ENCODE data around the gene CAMK2D.

The CAMK2D gene

DNA sequence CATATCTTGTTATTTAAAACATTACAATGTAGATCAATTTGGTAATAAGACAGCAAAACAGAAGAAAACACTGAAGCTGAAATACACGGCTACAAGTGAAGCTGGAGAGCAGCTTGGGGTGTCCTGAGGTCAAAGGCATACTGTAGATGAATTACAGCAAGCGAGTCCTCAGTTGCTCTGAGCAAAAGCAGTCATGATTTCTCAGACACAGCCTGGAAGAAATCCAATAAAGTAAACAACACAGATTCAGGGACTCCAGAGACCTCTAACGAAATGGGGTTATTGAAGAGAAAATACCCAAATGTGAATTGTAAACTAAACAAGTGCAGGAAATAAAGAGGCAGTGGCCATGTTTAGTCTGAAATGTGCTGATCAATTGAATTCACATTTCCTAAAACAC is 324.4 kb downstream of the CAMK2D start:
- Histone ChIP-seq H3K4me1 (ENCODE audit: control insufficient read depth, insufficient read depth, low read length) (peaks cover 7% of the 10 kb centered on the region), H3K4me3 (ENCODE audit: low read depth, low read length) (no peak overlapping the region), H3K9me3 (ENCODE audit: control insufficient read depth, insufficient read depth, low read length) (no peaks in the 10 kb centered on the region), H3K27me3 (ENCODE audit: control insufficient read depth, insufficient read depth, low read length) (no peaks in the 10 kb centered on the region), H3K9ac (ENCODE audit: low read depth, low read length) (no peak overlapping the region), H3K36me3 (ENCODE audit: control insufficient read depth, insufficient read depth, low read length) (no peaks in the 10 kb centered on the region)

DNA sequence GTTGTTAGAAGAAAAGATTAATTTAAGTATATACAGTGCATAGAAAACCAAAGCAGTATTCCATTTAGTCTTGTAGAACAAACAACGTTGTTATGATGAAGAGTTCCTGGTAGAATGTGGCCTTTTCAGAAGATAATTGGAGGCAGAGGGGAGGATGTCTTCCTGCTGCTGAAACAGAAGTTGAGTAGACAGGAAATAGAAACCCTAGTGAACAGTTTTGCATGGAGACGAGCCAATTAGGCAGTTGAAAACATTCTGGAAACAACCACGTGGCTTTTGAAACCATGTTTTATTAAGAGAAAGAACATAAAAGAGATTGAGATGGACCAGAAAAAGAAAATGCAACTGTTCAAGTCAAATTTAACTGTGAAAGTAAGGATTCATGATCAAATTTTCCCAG is 325.2 kb downstream of the CAMK2D start:
- no peaks in the 10 kb centered on the region for H3K36me3 ChIP-seq (ENCODE audit: control insufficient read depth, insufficient read depth, low read length)
- peaks cover 7% of the 10 kb centered on the region for H3K4me1 ChIP-seq (ENCODE audit: control insufficient read depth, insufficient read depth, low read length)
- no peaks in the 10 kb centered on the region for H3K27me3 ChIP-seq (ENCODE audit: control insufficient read depth, insufficient read depth, low read length)
- no peak overlapping the region for H3K4me3 ChIP-seq (ENCODE audit: low read depth, low read length)
- H3K9ac ChIP-seq (ENCODE audit: low read depth, low read length) = no peak overlapping the region
- no peaks in the 10 kb centered on the region for H3K9me3 ChIP-seq (ENCODE audit: control insufficient read depth, insufficient read depth, low read length)

DNA sequence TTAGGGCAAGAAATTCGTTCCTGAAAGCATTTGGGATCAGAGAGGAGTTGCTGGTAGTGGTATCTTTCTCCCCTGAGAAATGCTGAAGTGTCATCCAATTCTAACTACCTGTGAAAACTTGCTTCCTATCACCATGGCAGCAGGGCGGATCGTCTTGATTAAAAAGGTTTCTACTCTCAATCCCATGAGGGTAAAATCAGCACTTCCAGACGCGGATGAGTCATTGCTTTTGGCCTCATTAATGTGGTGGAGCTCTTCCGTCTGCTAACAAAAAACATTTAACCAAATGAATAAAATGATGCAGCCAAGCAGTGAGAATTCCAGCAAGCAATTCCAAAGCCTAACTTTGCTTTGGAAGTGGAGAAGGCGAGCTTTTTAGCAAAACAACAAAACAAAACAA is 325.6 kb downstream of the CAMK2D start:
- Histone ChIP-seq H3K9me3 (ENCODE audit: control insufficient read depth, insufficient read depth, low read length) (no peaks in the 10 kb centered on the region), H3K4me3 (ENCODE audit: low read depth, low read length) (no peak overlapping the region), H3K4me1 (ENCODE audit: control insufficient read depth, insufficient read depth, low read length) (peaks cover 7% of the 10 kb centered on the region), H3K36me3 (ENCODE audit: control insufficient read depth, insufficient read depth, low read length) (no peaks in the 10 kb centered on the region), H3K27me3 (ENCODE audit: control insufficient read depth, insufficient read depth, low read length) (no peaks in the 10 kb centered on the region), H3K9ac (ENCODE audit: low read depth, low read length) (no peak overlapping the region)

DNA sequence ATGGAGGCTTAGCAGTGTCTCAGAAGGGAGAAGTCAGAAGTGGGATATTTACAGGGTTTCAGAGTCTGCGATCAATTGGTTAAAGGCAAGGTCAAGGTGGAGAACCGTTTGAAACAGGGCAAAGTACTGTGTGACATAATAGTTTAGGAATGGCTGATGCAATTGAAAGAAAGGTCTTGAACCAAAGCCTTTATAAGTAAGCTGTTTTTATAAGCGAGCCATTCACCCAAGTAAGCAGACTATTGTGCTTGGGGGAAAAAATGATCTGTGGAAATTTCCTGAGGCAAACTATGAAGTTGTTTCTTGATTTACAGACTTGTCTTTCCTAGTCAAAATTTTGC is 327.3 kb downstream of the CAMK2D start:
- H3K4me3 ChIP-seq (ENCODE audit: low read depth, low read length) = no peak overlapping the region
- H3K4me1 ChIP-seq (ENCODE audit: control insufficient read depth, insufficient read depth, low read length) = peaks cover 7% of the 10 kb centered on the region

DNA sequence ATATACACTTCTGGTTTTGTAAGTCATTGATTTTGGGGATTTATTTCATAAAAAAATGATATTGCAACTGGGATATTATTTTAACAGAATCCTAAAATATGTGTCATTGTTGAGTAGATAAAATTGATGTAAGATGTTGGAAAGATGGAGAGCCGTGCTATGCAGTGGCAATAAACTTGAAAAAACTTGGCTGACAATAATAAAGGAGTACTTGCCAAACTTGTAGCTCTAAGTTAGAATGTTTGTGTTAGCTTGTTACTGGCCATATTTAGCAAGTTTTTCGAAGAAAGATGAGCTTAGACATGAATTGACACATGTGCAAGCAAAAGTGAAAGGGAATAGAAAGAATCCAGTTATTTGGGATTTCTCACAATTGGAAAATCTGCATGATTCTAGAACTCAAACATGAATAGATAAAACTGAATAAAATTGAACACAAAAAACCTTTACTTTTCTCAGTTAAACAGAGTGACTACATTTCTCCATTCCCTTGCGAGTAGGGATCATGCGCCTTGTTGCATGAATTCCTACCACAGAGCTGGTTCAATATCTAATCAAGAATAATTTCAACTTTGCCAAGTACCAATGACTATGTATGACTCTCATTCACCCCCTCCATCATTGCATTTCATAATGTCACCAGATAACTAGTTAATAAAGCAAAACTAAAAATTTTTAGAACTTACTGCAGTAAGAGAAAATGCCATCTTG is 327.8 kb downstream of the CAMK2D start:
- Histone ChIP-seq H3K9ac (ENCODE audit: low read depth, low read length) (no peak overlapping the region), H3K4me1 (ENCODE audit: control insufficient read depth, insufficient read depth, low read length) (peaks cover 7% of the 10 kb centered on the region), H3K4me3 (ENCODE audit: low read depth, low read length) (no peak overlapping the region), H3K9me3 (ENCODE audit: control insufficient read depth, insufficient read depth, low read length) (no peaks in the 10 kb centered on the region), H3K27me3 (ENCODE audit: control insufficient read depth, insufficient read depth, low read length) (no peaks in the 10 kb centered on the region), H3K36me3 (ENCODE audit: control insufficient read depth, insufficient read depth, low read length) (no peaks in the 10 kb centered on the region)

More for the DNA sequence above, 327.3 kb downstream of the CAMK2D start:
- Histone ChIP-seq H3K9ac (ENCODE audit: low read depth, low read length) (no peak overlapping the region), H3K9me3 (ENCODE audit: control insufficient read depth, insufficient read depth, low read length) (no peaks in the 10 kb centered on the region), H3K36me3 (ENCODE audit: control insufficient read depth, insufficient read depth, low read length) (no peaks in the 10 kb centered on the region), H3K27me3 (ENCODE audit: control insufficient read depth, insufficient read depth, low read length) (no peaks in the 10 kb centered on the region)

DNA sequence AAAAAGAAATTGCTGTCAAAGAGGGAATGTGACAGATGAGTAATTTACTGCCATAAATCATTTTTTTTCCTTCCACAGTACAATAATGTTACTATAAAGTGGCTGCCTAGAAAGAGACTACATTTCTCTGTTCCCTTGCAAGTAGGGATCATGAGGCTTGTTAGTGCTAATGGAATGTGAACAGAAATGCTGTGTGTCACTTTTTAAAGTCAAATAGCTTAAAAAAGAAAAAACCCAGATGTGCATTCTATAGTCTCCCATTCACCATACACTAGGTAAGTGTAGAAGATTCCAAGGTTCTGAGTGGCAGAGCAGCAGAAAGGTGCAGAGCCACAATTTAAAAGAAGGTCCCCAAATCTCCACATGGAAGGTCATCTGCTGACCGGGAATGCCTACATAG is 328.4 kb downstream of the CAMK2D start:
- H3K9ac ChIP-seq (ENCODE audit: low read depth, low read length) = no peak overlapping the region
- H3K4me1 ChIP-seq (ENCODE audit: control insufficient read depth, insufficient read depth, low read length) = peaks cover 7% of the 10 kb centered on the region
- no peaks in the 10 kb centered on the region for H3K27me3 ChIP-seq (ENCODE audit: control insufficient read depth, insufficient read depth, low read length)
- H3K36me3 ChIP-seq (ENCODE audit: control insufficient read depth, insufficient read depth, low read length) = no peaks in the 10 kb centered on the region
- H3K9me3 ChIP-seq (ENCODE audit: control insufficient read depth, insufficient read depth, low read length) = no peaks in the 10 kb centered on the region
- no peak overlapping the region for H3K4me3 ChIP-seq (ENCODE audit: low read depth, low read length)

DNA sequence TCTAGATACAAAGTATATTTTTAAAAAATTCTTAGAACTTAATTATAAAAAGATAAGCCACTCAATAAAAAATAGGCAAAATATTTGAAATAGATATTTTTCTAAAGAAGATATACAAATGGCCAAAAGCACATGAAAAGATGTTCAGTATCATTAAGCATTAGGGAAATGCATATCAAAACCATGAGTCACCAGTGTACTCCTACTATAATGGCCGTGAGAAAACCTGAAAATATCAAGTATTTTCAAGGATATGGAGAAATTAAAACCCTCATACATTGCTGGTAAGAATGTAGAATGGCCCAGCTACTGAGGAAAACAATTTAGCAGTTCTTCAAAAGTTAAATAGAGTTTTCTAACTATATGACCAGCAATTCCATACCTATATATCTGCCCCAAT is 337.9 kb downstream of the CAMK2D start:
- H3K9ac ChIP-seq (ENCODE audit: low read depth, low read length) = no peak overlapping the region
- no peak overlapping the region for H3K4me3 ChIP-seq (ENCODE audit: low read depth, low read length)
- H3K36me3 ChIP-seq (ENCODE audit: control insufficient read depth, insufficient read depth, low read length) = no peaks in the 10 kb centered on the region
- H3K4me1 ChIP-seq (ENCODE audit: control insufficient read depth, insufficient read depth, low read length) = no peaks in the 10 kb centered on the region
- no peaks in the 10 kb centered on the region for H3K9me3 ChIP-seq (ENCODE audit: control insufficient read depth, insufficient read depth, low read length)
- H3K27me3 ChIP-seq (ENCODE audit: control insufficient read depth, insufficient read depth, low read length) = no peaks in the 10 kb centered on the region

DNA sequence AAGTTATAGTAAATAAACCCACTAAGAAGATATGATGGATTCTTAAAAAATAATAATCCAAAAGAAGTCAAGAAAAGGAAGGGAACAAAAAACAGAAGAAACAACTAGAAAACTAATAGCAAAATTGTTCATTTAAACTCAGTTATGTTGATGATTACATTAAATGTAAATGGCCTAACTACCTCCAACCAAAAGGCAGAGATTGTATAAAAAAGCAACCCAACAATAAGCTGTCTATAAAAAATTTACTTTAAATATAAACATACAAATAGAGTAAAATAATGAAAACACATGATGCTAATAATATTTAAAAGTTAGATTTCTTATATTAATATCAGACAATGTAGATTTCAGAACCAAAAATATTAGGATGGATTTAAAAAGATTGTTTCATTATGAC is 340.6 kb downstream of the CAMK2D start:
- H3K4me1 ChIP-seq (ENCODE audit: control insufficient read depth, insufficient read depth, low read length) = no peaks in the 10 kb centered on the region
- no peak overlapping the region for H3K4me3 ChIP-seq (ENCODE audit: low read depth, low read length)
- no peak overlapping the region for H3K9ac ChIP-seq (ENCODE audit: low read depth, low read length)
- no peaks in the 10 kb centered on the region for H3K9me3 ChIP-seq (ENCODE audit: control insufficient read depth, insufficient read depth, low read length)
- H3K36me3 ChIP-seq (ENCODE audit: control insufficient read depth, insufficient read depth, low read length) = no peaks in the 10 kb centered on the region
- H3K27me3 ChIP-seq (ENCODE audit: control insufficient read depth, insufficient read depth, low read length) = no peaks in the 10 kb centered on the region

DNA sequence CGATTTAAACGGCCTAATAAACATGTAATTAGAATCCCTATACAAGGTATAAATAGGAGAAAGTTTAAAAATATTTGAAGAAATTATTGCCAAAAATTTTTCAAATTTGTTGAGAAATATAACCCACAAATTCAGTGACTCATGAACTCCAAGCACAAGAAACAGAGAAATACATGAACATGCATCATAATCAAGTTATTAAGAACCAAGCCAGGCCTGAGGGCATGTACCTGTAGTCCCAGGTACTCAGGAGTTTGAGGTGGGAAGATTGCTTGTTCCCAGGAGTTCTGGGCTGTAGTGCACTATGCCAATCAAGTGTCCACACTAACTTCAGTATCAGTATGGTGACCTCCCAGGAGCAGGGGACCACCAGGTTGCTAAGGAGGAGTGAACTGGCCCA is 341.9 kb downstream of the CAMK2D start:
- no peaks in the 10 kb centered on the region for H3K4me1 ChIP-seq (ENCODE audit: control insufficient read depth, insufficient read depth, low read length)

DNA sequence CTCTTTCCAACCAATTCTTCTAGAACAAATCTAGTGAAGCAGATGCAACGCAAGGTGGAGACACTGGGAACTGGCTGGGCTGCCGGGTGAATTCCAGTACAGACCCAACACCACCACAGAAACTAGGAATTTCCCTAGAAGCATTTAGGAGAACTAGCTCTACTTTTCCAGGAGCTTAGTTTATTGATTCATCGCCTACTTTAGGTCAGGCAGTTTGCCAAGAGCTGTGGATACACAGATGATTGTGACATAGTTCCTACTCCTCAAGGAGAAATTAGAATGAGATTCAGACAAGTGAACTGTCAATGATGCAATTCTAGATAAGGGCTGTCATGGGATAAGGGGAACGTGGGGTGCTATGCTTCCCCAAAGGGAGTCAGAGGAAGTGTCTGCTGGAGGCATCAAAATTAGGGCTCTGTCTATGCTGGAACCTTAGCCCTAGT is 350.0 kb downstream of the CAMK2D start:
- Histone ChIP-seq H3K9ac (ENCODE audit: low read depth, low read length) (no peak overlapping the region), H3K27me3 (ENCODE audit: control insufficient read depth, insufficient read depth, low read length) (no peaks in the 10 kb centered on the region), H3K9me3 (ENCODE audit: control insufficient read depth, insufficient read depth, low read length) (no peaks in the 10 kb centered on the region), H3K4me1 (ENCODE audit: control insufficient read depth, insufficient read depth, low read length) (no peaks in the 10 kb centered on the region), H3K4me3 (ENCODE audit: low read depth, low read length) (no peak overlapping the region), H3K36me3 (ENCODE audit: control insufficient read depth, insufficient read depth, low read length) (no peaks in the 10 kb centered on the region)

More for the DNA sequence above, 341.9 kb downstream of the CAMK2D start:
- Histone ChIP-seq H3K9ac (ENCODE audit: low read depth, low read length) (no peak overlapping the region), H3K9me3 (ENCODE audit: control insufficient read depth, insufficient read depth, low read length) (no peaks in the 10 kb centered on the region), H3K36me3 (ENCODE audit: control insufficient read depth, insufficient read depth, low read length) (no peaks in the 10 kb centered on the region), H3K4me3 (ENCODE audit: low read depth, low read length) (no peak overlapping the region), H3K27me3 (ENCODE audit: control insufficient read depth, insufficient read depth, low read length) (no peaks in the 10 kb centered on the region)

DNA sequence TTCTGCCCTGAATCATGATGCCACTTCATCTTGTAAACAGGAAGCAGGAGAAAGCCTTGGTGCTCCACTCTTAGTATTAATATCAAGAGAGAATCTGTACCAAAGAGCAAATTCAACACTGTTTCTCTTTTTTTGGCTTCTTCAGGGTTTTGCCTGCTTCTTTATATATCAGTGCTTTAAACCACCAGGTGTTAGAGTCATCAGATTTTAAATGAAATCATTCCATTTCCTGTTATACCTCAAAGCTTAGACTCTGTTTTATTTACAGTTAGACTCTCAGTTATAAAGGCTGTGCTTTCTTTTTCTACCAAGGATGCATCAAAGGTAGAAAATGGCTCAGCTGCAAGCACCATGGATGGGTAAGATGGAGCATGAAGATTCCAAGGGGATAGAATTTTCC is 350.9 kb downstream of the CAMK2D start:
- H3K4me3 ChIP-seq (ENCODE audit: low read depth, low read length) = no peak overlapping the region
- no peaks in the 10 kb centered on the region for H3K36me3 ChIP-seq (ENCODE audit: control insufficient read depth, insufficient read depth, low read length)

DNA sequence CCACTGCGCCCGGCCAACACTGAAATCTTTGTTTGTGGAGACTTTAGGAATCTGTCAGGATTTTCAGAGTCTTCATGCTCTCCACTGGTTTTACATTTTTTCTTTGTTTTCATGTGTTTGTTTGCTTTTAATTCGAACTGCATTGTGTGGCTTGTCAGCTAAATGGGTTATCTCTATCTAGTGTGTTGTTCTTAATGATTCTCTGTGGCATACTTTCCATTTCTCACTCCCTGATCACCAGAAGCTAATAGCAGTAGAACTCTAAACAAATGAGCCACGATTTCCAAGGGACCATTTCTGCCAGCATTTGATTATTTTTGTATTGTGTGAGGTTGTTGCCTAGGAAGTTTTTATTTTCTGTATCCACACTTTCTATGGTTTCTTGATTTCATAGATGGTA is 352.4 kb downstream of the CAMK2D start:
- no peaks in the 10 kb centered on the region for H3K9me3 ChIP-seq (ENCODE audit: control insufficient read depth, insufficient read depth, low read length)
- no peaks in the 10 kb centered on the region for H3K36me3 ChIP-seq (ENCODE audit: control insufficient read depth, insufficient read depth, low read length)
- no peak overlapping the region for H3K9ac ChIP-seq (ENCODE audit: low read depth, low read length)
- no peaks in the 10 kb centered on the region for H3K27me3 ChIP-seq (ENCODE audit: control insufficient read depth, insufficient read depth, low read length)
- H3K4me1 ChIP-seq (ENCODE audit: control insufficient read depth, insufficient read depth, low read length) = no peaks in the 10 kb centered on the region
- no peak overlapping the region for H3K4me3 ChIP-seq (ENCODE audit: low read depth, low read length)

More for the DNA sequence above, 350.9 kb downstream of the CAMK2D start:
- Histone ChIP-seq H3K9ac (ENCODE audit: low read depth, low read length) (no peak overlapping the region), H3K27me3 (ENCODE audit: control insufficient read depth, insufficient read depth, low read length) (no peaks in the 10 kb centered on the region), H3K9me3 (ENCODE audit: control insufficient read depth, insufficient read depth, low read length) (no peaks in the 10 kb centered on the region), H3K4me1 (ENCODE audit: control insufficient read depth, insufficient read depth, low read length) (no peaks in the 10 kb centered on the region)

Data from iPS-15b (cell line).